Adipocyte (in vitro differentiated cells): Measurements from ENCODE around the gene CLCA2.
A peak's percentile ranks its signal among the peaks of the same experiment; 100 is the strongest.

ENCODE experiments used
- DNase-seq: peaks from one replicate; pipeline ENCODE4 v3.0.0-alpha.2; 2015; ENCODE audit warnings: low read depth
- H3K27me3 ChIP-seq: replicated peaks from 2 replicates; pipeline ENCODE4 v1.7.0; 2013; ENCODE audit warnings: mild to moderate bottlenecking, low read length, moderate library complexity; ENCODE audit not compliant: control insufficient read depth, insufficient read depth
- H3K36me3 ChIP-seq: 2 replicates; pipeline ENCODE4 v1.7.0; 2013; ENCODE audit warnings: low read length, mild to moderate bottlenecking, moderate library complexity; ENCODE audit not compliant: control insufficient read depth, insufficient read depth, severe bottlenecking
- H3K4me1 ChIP-seq: 2 replicates; pipeline ENCODE4 v1.7.0; 2013; ENCODE audit warnings: mild to moderate bottlenecking, low read length, moderate library complexity; ENCODE audit not compliant: control insufficient read depth, insufficient read depth
- H3K4me3 ChIP-seq: 2 replicates; pipeline ENCODE4 v1.7.0; 2013; ENCODE audit warnings: mild to moderate bottlenecking, low read length, moderate library complexity
- H3K9ac ChIP-seq: 2 replicates; pipeline ENCODE4 v1.7.0; 2013; ENCODE audit warnings: mild to moderate bottlenecking, low read length, moderate library complexity
- H3K9me3 ChIP-seq: 2 replicates; pipeline ENCODE4 v1.7.0; 2013; ENCODE audit warnings: mild to moderate bottlenecking, low read length, moderate library complexity; ENCODE audit not compliant: control insufficient read depth

CLCA2 gene

GRCh38 chr1:86423873-86424272 is at the start of gene CLCA2:
Gene CLCA2 (plus strand): TSS chr1:86424171. CDS start chr1:86424248, 77 bp downstream.
- no peaks in the 10 kb centered on the region for H3K9me3 ChIP-seq
- peak within 1 kb of the TSS; percentile 24 for H3K9ac ChIP-seq
- H3K4me3 ChIP-seq: peak within 1 kb of the TSS; percentile 55
- H3K27me3 ChIP-seq: no peaks in the 10 kb centered on the region
- no peak for DNase-seq
- no peaks in the 10 kb centered on the region for H3K36me3 ChIP-seq
- H3K4me1 ChIP-seq: peaks cover 35% of the 10 kb centered on the region

GRCh38 chr1:86375688-86376087 is 48.3 kb upstream of the CLCA2 start:
- peak; percentile 53 for DNase-seq
- Histone ChIP-seq H3K4me3 (no peak overlapping the region), H3K9ac (no peak overlapping the region), H3K4me1 (peaks cover 8% of the 10 kb centered on the region), H3K9me3 (no peaks in the 10 kb centered on the region), H3K27me3 (no peaks in the 10 kb centered on the region), H3K36me3 (peaks cover 34% of the 10 kb centered on the region)

GRCh38 chr1:86377341-86377740 is 46.6 kb upstream of the CLCA2 start:
- H3K4me3 ChIP-seq: no peak overlapping the region
- H3K36me3 ChIP-seq: peaks cover 34% of the 10 kb centered on the region
- H3K9me3 ChIP-seq: no peaks in the 10 kb centered on the region
- peaks cover 24% of the 10 kb centered on the region for H3K4me1 ChIP-seq
- no peaks in the 10 kb centered on the region for H3K27me3 ChIP-seq
- no peak for DNase-seq
- no peak overlapping the region for H3K9ac ChIP-seq

- no peaks in the 10 kb centered on the region for H3K9me3 ChIP-seq
- no peak overlapping the region for H3K9ac ChIP-seq
- H3K36me3 ChIP-seq: peaks cover 21% of the 10 kb centered on the region
- no peak for DNase-seq
- peaks cover 33% of the 10 kb centered on the region for H3K4me1 ChIP-seq
- no peak overlapping the region for H3K4me3 ChIP-seq
- no peaks in the 10 kb centered on the region for H3K27me3 ChIP-seq
Measured at GRCh38 chr1:86378813-86379212, 45.2 kb upstream of the CLCA2 start.

GRCh38 chr1:86380257-86380861 is 43.6 kb upstream of the CLCA2 start:
- Histone ChIP-seq H3K4me3 (peak overlapping the region; percentile 73), H3K36me3 (peaks cover 6% of the 10 kb centered on the region), H3K27me3 (no peaks in the 10 kb centered on the region), H3K9ac (peak overlapping the region; percentile 72), H3K4me1 (peaks cover 36% of the 10 kb centered on the region), H3K9me3 (no peaks in the 10 kb centered on the region)
- peak; percentile 83 for DNase-seq

- H3K27me3 ChIP-seq: no peaks in the 10 kb centered on the region
- H3K9ac ChIP-seq: peak overlapping the region; percentile 72
- H3K9me3 ChIP-seq: no peaks in the 10 kb centered on the region
- peak overlapping the region; percentile 73 for H3K4me3 ChIP-seq
- H3K4me1 ChIP-seq: peaks cover 31% of the 10 kb centered on the region
- peaks cover 4% of the 10 kb centered on the region for H3K36me3 ChIP-seq
- DNase-seq: no peak
Measured at GRCh38 chr1:86381223-86381622, 42.7 kb upstream of the CLCA2 start.

- no peaks in the 10 kb centered on the region for H3K36me3 ChIP-seq
- peak overlapping the region; percentile 72 for H3K4me3 ChIP-seq
- peak overlapping the region; percentile 72 for H3K9ac ChIP-seq
- no peaks in the 10 kb centered on the region for H3K9me3 ChIP-seq
- peaks cover 38% of the 10 kb centered on the region for H3K4me1 ChIP-seq
- DNase-seq: peak; percentile 41
- no peaks in the 10 kb centered on the region for H3K27me3 ChIP-seq
Measured at GRCh38 chr1:86382878-86383277, 41.1 kb upstream of the CLCA2 start.

GRCh38 chr1:86387916-86388627 is 35.9 kb upstream of the CLCA2 start:
- H3K4me3 ChIP-seq: peak overlapping the region; percentile 44
- no peaks in the 10 kb centered on the region for H3K27me3 ChIP-seq
- H3K9ac ChIP-seq: peak overlapping the region; percentile 30
- no peaks in the 10 kb centered on the region for H3K9me3 ChIP-seq
- H3K4me1 ChIP-seq: peaks cover 39% of the 10 kb centered on the region
- DNase-seq: peak; percentile 38
- no peaks in the 10 kb centered on the region for H3K36me3 ChIP-seq

- DNase-seq: peak; percentile 51
- H3K36me3 ChIP-seq: no peaks in the 10 kb centered on the region
- H3K9ac ChIP-seq: peak overlapping the region; percentile 30
- peak overlapping the region; percentile 44 for H3K4me3 ChIP-seq
- peaks cover 40% of the 10 kb centered on the region for H3K4me1 ChIP-seq
- no peaks in the 10 kb centered on the region for H3K27me3 ChIP-seq
- H3K9me3 ChIP-seq: no peaks in the 10 kb centered on the region
Measured at GRCh38 chr1:86388777-86389176, 35.2 kb upstream of the CLCA2 start.

GRCh38 chr1:86389307-86389706 is 34.7 kb upstream of the CLCA2 start:
- H3K9ac ChIP-seq: peak overlapping the region; percentile 30
- DNase-seq: no peak
- no peaks in the 10 kb centered on the region for H3K9me3 ChIP-seq
- no peaks in the 10 kb centered on the region for H3K27me3 ChIP-seq
- H3K36me3 ChIP-seq: no peaks in the 10 kb centered on the region
- H3K4me3 ChIP-seq: peak overlapping the region; percentile 44
- peaks cover 40% of the 10 kb centered on the region for H3K4me1 ChIP-seq

GRCh38 chr1:86394416-86394815 is 29.6 kb upstream of the CLCA2 start:
- Histone ChIP-seq H3K9ac (peak overlapping the region; percentile 53), H3K4me1 (peaks cover 29% of the 10 kb centered on the region), H3K9me3 (no peaks in the 10 kb centered on the region), H3K27me3 (no peaks in the 10 kb centered on the region), H3K4me3 (peak overlapping the region; percentile 95), H3K36me3 (no peaks in the 10 kb centered on the region)
- peak; percentile 69 for DNase-seq
